Caco-2 (cell line): ENCODE data around the gene ZIC2. TPM values are rescaled to one million over a fixed set of nuclear protein-coding genes. Genes with fewer than 3 reads are reported as not detected.
"Not testable (repeated sequence)": the region's sequence is repeated elsewhere in the genome, so short reads cannot be mapped to it uniquely, and the experiment has no call there.

ENCODE experiments used
- BruUV-seq: library from RNA; stranded (reverse); fragments of 400-500 nt; replicated peaks from 2 replicates; lab custom pipeline; 2021; lab: Mats Ljungman, UMichigan
- CTCF ChIA-PET: fragments of 300-600 bp; sonication (Branson Sonifier 250); formaldehyde crosslinking; loops from one replicate; lab custom pipeline; 2022; ENCODE audit warnings: antibody characterized with exemption; lab: Charles Lee
- POLR2A ChIA-PET: fragments of 300-600 bp; sonication (Branson Sonifier 250); formaldehyde crosslinking; loops from one replicate; lab custom pipeline; 2022; ENCODE audit warnings: antibody characterized with exemption; lab: Charles Lee
- DNase-seq, 2 experiments: peaks; one replicate each; pipeline versions ENCODE4 v3.0.0 to v3.0.0-alpha.2; 2020 to 2022
- H3K27me3 ChIP-seq: replicated peaks from 2 replicates; pipeline ENCODE4 v1.6.0; 2011; ENCODE audit warnings: low read length; ENCODE audit not compliant: control insufficient read depth, insufficient read depth
- H3K36me3 ChIP-seq: 2 replicates; pipeline ENCODE4 v1.5.1; 2011; ENCODE audit warnings: low read length; ENCODE audit not compliant: control insufficient read depth, insufficient read depth
- H3K4me1 ChIP-seq: fragments of 250-450 bp; sonication (Bioruptor Pico); 2 replicates; pipeline ENCODE4 v1.5.1; 2020; ENCODE audit warnings: mild to moderate bottlenecking
- H3K4me3 ChIP-seq: 2 replicates; pipeline ENCODE4 v1.5.1; 2011; ENCODE audit warnings: low read depth, mild to moderate bottlenecking, control low read depth, low read length
- H3K9me3 ChIP-seq: fragments of 250-450 bp; sonication (Bioruptor Pico); 2 replicates; pipeline ENCODE4 v1.5.1; 2020; ENCODE audit warnings: mild to moderate bottlenecking, moderate library complexity
- H3K27ac Mint-ChIP-seq: one replicate; pipeline ENCODE4 v1.8.0; 2022; ENCODE audit warnings: mixed read lengths; ENCODE audit not compliant: unreplicated experiment
- H3K27me3 Mint-ChIP-seq: one replicate; pipeline ENCODE4 v1.8.0; 2022; ENCODE audit warnings: mixed read lengths; ENCODE audit not compliant: insufficient read depth, unreplicated experiment
- H3K36me3 Mint-ChIP-seq: one replicate; pipeline ENCODE4 v1.8.0; 2022; ENCODE audit warnings: mild to moderate bottlenecking, mixed read lengths; ENCODE audit not compliant: insufficient read depth, unreplicated experiment
- H3K4me1 Mint-ChIP-seq: one replicate; pipeline ENCODE4 v1.8.0; 2022; ENCODE audit warnings: low read depth, mixed read lengths; ENCODE audit not compliant: unreplicated experiment
- H3K4me3 Mint-ChIP-seq: one replicate; pipeline ENCODE4 v1.8.0; 2022; ENCODE audit warnings: mild to moderate bottlenecking, moderate library complexity, mixed read lengths; ENCODE audit not compliant: unreplicated experiment
- H3K9me3 Mint-ChIP-seq: one replicate; pipeline ENCODE4 v1.8.0; 2022; ENCODE audit warnings: mixed read lengths; ENCODE audit not compliant: unreplicated experiment
- CTCF ChIP-seq, 2 experiments: fragments of 200-600 bp in 1 of 2; IDR thresholded peaks; 1 replicate in 1 of 2; 2 replicates in 1 of 2; pipeline versions ENCODE4 v1.5.1 to v1.8.0; 2011 to 2022; ENCODE audit warnings: antibody characterized with exemption in 1 of 2, control low read depth in 1 of 2, inconsistent platforms in 1 of 2, low read depth in 1 of 2, low read length in 1 of 2, mild to moderate bottlenecking in 1 of 2, moderate library complexity in 1 of 2; ENCODE audit not compliant: insufficient read depth in 1 of 2, severe bottlenecking in 1 of 2, unreplicated experiment in 1 of 2
- intact Hi-C: fragments of 100-400 bp; cut with micrococcal nuclease; formaldehyde crosslinking; loops from one replicate; pipeline ENCODE4 v1.10.0; 2022; ENCODE audit not compliant: unreplicated experiment
- total RNA-seq: library from RNA; stranded (reverse); gene quantifications from 2 replicates; pipeline ENCODE4 v1.2.3, GENCODE V29; 2022

The ZIC2 gene
- total RNA-seq, 1 experiment from 2014 or later = 1.3 TPM

- ChIA-PET CTCF (no interaction called here), POLR2A (no interaction called here)
- Mint-ChIP-seq H3K9me3 (no peaks in the 10 kb centered on the region), H3K4me1 (no peaks in the 10 kb centered on the region), H3K4me3 (no peak overlapping the region), H3K27ac (no peak overlapping the region), H3K36me3 (no peaks in the 10 kb centered on the region), H3K27me3 (peaks cover 8% of the 10 kb centered on the region)
- Histone ChIP-seq H3K36me3 (no peaks in the 10 kb centered on the region), H3K4me3 (no peak overlapping the region), H3K27me3 (no peaks in the 10 kb centered on the region), H3K4me1 (0 out of 2 replicates have a peak, but pooled peaks cover 5% of the 10 kb centered on the region), H3K9me3 (no peaks in the 10 kb centered on the region)
- TF ChIP-seq CTCF (IDR thresholded peaks at IDR 0.05; ENCODE audit: insufficient read depth in 1 of 2, low read depth in 1 of 2, low read length in 1 of 2, severe bottlenecking in 1 of 2, unreplicated experiment in 1 of 2) = no peak
- BruUV-seq = no TSS peak
- DNase-seq = peak in 1 of 2 experiments; percentile 2
- intact Hi-C loops = no loop called here
Observed at GRCh38 chr13:99948411-99948810, 33.2 kb upstream of the ZIC2 start.

GRCh38 chr13:99948907-99949678 is 32.5 kb upstream of the ZIC2 start:
- H3K4me3 Mint-ChIP-seq = no peak overlapping the region
- Histone ChIP-seq H3K4me3 (no peak overlapping the region), H3K36me3 (no peaks in the 10 kb centered on the region), H3K27me3 (no peaks in the 10 kb centered on the region), H3K4me1 (0 out of 2 replicates have a peak, but pooled peaks cover 5% of the 10 kb centered on the region), H3K9me3 (no peaks in the 10 kb centered on the region)
- no peaks in the 10 kb centered on the region for H3K4me1 Mint-ChIP-seq
- BruUV-seq = no TSS peak
- H3K27ac Mint-ChIP-seq = no peak overlapping the region
- H3K27me3 Mint-ChIP-seq = peaks cover 8% of the 10 kb centered on the region
- no peaks in the 10 kb centered on the region for H3K9me3 Mint-ChIP-seq
- H3K36me3 Mint-ChIP-seq = no peaks in the 10 kb centered on the region
- POLR2A ChIA-PET = interaction anchor here (0.6 kb wide), 1 partner anchor 238 kb away, joined by 10 read pairs; no protein-coding TSS in a partner anchor
- intact Hi-C loops = no loop called here
- DNase-seq = no peak
- CTCF ChIA-PET = no interaction called here
- no peak for TF ChIP-seq CTCF (IDR thresholded peaks at IDR 0.05; ENCODE audit: insufficient read depth in 1 of 2, low read depth in 1 of 2, low read length in 1 of 2, severe bottlenecking in 1 of 2, unreplicated experiment in 1 of 2)

GRCh38 chr13:99949679-99950413 is 31.7 kb upstream of the ZIC2 start:
- no peak for DNase-seq
- no peak for TF ChIP-seq CTCF (IDR thresholded peaks at IDR 0.05; ENCODE audit: insufficient read depth in 1 of 2, low read depth in 1 of 2, low read length in 1 of 2, severe bottlenecking in 1 of 2, unreplicated experiment in 1 of 2)
- Mint-ChIP-seq H3K27me3 (peaks cover 8% of the 10 kb centered on the region), H3K4me1 (no peaks in the 10 kb centered on the region), H3K9me3 (no peaks in the 10 kb centered on the region), H3K36me3 (no peaks in the 10 kb centered on the region), H3K4me3 (no peak overlapping the region), H3K27ac (no peak overlapping the region)
- ChIA-PET CTCF (interaction anchor here (0.6 kb wide), 1 partner anchor 504 kb away, joined by 3 read pairs; no protein-coding TSS in a partner anchor), POLR2A (interaction anchor here (0.6 kb wide), 1 partner anchor 239 kb away, joined by 10 read pairs; no protein-coding TSS in a partner anchor)
- no peaks in the 10 kb centered on the region for H3K36me3 ChIP-seq
- no peaks in the 10 kb centered on the region for H3K9me3 ChIP-seq
- BruUV-seq = no TSS peak
- intact Hi-C loops = no loop called here
- H3K27me3 ChIP-seq = no peaks in the 10 kb centered on the region
- no peak overlapping the region for H3K4me3 ChIP-seq
- 0 out of 2 replicates have a peak, but pooled peaks cover 5% of the 10 kb centered on the region for H3K4me1 ChIP-seq

DNA sequence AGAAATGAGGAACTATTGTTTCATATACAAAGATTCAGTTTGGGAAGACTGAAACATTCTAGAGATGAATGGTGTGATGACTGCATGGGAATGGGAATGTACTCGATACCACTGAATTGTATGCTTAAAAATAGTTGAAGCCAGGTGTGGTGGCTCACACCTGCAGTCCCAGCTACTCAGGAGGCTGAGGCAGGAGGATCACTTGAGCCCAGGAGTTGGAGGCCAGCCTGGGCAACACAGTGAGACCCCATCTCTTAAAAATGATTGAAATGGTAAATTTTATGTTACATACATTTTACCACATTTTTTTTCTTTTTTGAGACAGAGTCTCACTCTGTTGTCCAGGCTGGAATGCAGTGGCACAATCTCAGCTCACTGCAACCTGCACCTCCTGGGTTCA is 29.9 kb upstream of the ZIC2 start:
- POLR2A ChIA-PET, CTCF ChIA-PET: not testable (repeated sequence)

More for the DNA sequence above, 29.9 kb upstream of the ZIC2 start:
- H3K4me1 Mint-ChIP-seq, H3K9me3 ChIP-seq, H3K27ac Mint-ChIP-seq, H3K36me3 Mint-ChIP-seq, H3K27me3 ChIP-seq, H3K27me3 Mint-ChIP-seq, DNase-seq, H3K36me3 ChIP-seq, BruUV-seq, H3K4me3 ChIP-seq, intact Hi-C loops, H3K4me3 Mint-ChIP-seq, H3K4me1 ChIP-seq, H3K9me3 Mint-ChIP-seq: not testable (repeated sequence)
